H1 (cell line): ENCODE data around the gene TSPEAR.

Experiments
- CTCF ChIP-seq, 3 experiments: IDR thresholded peaks; 1 replicate in 2 of 3; 2 replicates in 1 of 3; pipeline versions ENCODE4 v1.5.1 to v1.6.1; 2011; ENCODE audit warnings: low read length in 3 of 3, mild to moderate bottlenecking in 3 of 3, inconsistent platforms in 2 of 3, low read depth in 1 of 3, moderate library complexity in 1 of 3; ENCODE audit not compliant: insufficient read depth in 1 of 3; ENCODE audit errors: control extremely low read depth in 1 of 3
- EP300 ChIP-seq, 2 experiments: IDR thresholded peaks; 1 replicate in 1 of 2; 2 replicates in 1 of 2; pipeline ENCODE4 v1.6.1; 2011 to 2012; ENCODE audit warnings: low read depth in 2 of 2, low read length in 2 of 2, mild to moderate bottlenecking in 2 of 2, borderline replicate concordance in 1 of 2, inconsistent platforms in 1 of 2, moderate library complexity in 1 of 2
- EZH2 ChIP-seq: fragments of 200-600 bp; sonication (generic); IDR thresholded peaks from 2 replicates; pipeline ENCODE4 v1.7.1; 2012; ENCODE audit warnings: low read depth, mild to moderate bottlenecking, moderate library complexity, low read length, inconsistent platforms; ENCODE audit not compliant: severe bottlenecking
- HDAC2 ChIP-seq, 2 experiments: fragments of 300-600 bp in 1 of 2; sonication (generic) in 1 of 2; IDR thresholded peaks; 2 replicates each; pipeline ENCODE4 v1.6.1; 2011 to 2012; ENCODE audit warnings: low read depth in 2 of 2, low read length in 2 of 2, mild to moderate bottlenecking in 2 of 2, moderate library complexity in 2 of 2, borderline replicate concordance in 1 of 2, inconsistent platforms in 1 of 2
- KDM5A ChIP-seq: fragments of 200-600 bp; IDR thresholded peaks from 2 replicates; pipeline ENCODE4 v1.7.1; 2012; ENCODE audit warnings: mild to moderate bottlenecking, low read length, inconsistent platforms, mixed read lengths
- NANOG ChIP-seq: IDR thresholded peaks from 2 replicates; pipeline ENCODE4 v1.6.1; 2011; ENCODE audit warnings: low read length, low read depth, mild to moderate bottlenecking, inconsistent platforms; ENCODE audit not compliant: insufficient read depth, poor library complexity, severe bottlenecking
- POLR2A ChIP-seq, 2 experiments: IDR thresholded peaks; 1 replicate in 1 of 2; 2 replicates in 1 of 2; pipeline ENCODE4 v1.6.1; 2011; ENCODE audit warnings: low read depth in 2 of 2, low read length in 2 of 2, mild to moderate bottlenecking in 2 of 2; ENCODE audit errors: control extremely low read depth in 1 of 2
- RAD21 ChIP-seq, 2 experiments: IDR thresholded peaks in 1 of 2; conservative IDR thresholded peaks in 1 of 2; 2 replicates each; pipeline ENCODE4 v1.6.1; 2011; ENCODE audit warnings: low read depth in 2 of 2, low read length in 2 of 2, improper control_type of control experiment in 1 of 2, inconsistent platforms in 1 of 2, mild to moderate bottlenecking in 1 of 2, moderate library complexity in 1 of 2
- SAP30 ChIP-seq: fragments of 300-600 bp; sonication (generic); IDR thresholded peaks from 2 replicates; pipeline ENCODE4 v1.7.1; 2012; ENCODE audit warnings: low read length, moderate library complexity, mild to moderate bottlenecking, inconsistent platforms; ENCODE audit not compliant: insufficient read depth, insufficient replicate concordance
- SIN3A ChIP-seq, 2 experiments: IDR thresholded peaks in 1 of 2; conservative IDR thresholded peaks in 1 of 2; 2 replicates each; pipeline ENCODE4 v1.6.1; 2011 to 2012; ENCODE audit warnings: low read length in 2 of 2, improper control_type of control experiment in 1 of 2, low read depth in 1 of 2, mild to moderate bottlenecking in 1 of 2
- SP2 ChIP-seq: IDR thresholded peaks from 2 replicates; pipeline ENCODE4 v1.6.1; 2012; ENCODE audit warnings: mild to moderate bottlenecking, low read length, inconsistent platforms
- TAF1 ChIP-seq: IDR thresholded peaks from 2 replicates; pipeline ENCODE4 v1.6.1; 2011; ENCODE audit warnings: mild to moderate bottlenecking, low read depth, low read length
- USF2 ChIP-seq: IDR thresholded peaks from 2 replicates; pipeline ENCODE4 v1.6.1; 2011; ENCODE audit warnings: low read length, improper control_type of control experiment

- TF ChIP-seq SIN3A (conservative IDR thresholded peaks at IDR 0.05 in 1 of 2, IDR thresholded peaks at IDR 0.05 in 1 of 2; ENCODE audit: low read depth in 1 of 2, low read length in 2 of 2) (no peak), RAD21 (IDR thresholded peaks at IDR 0.05 in 1 of 2, conservative IDR thresholded peaks at IDR 0.05 in 1 of 2; ENCODE audit: low read depth in 2 of 2, low read length in 2 of 2) (no peak), TAF1 (no peak), EP300 (IDR thresholded peaks at IDR 0.05; ENCODE audit: borderline replicate concordance in 1 of 2, low read depth in 2 of 2, low read length in 2 of 2) (no peak), CTCF (IDR thresholded peaks at IDR 0.05; ENCODE audit: control extremely low read depth in 1 of 3, insufficient read depth in 1 of 3, low read depth in 1 of 3, low read length in 3 of 3) (no peak), POLR2A (IDR thresholded peaks at IDR 0.05; ENCODE audit: control extremely low read depth in 1 of 2, low read depth in 2 of 2, low read length in 2 of 2) (no peak), NANOG (no peak), SAP30 (no peak), USF2 (no peak), EZH2 (no peak), HDAC2 (IDR thresholded peaks at IDR 0.05; ENCODE audit: borderline replicate concordance in 1 of 2, low read depth in 2 of 2, low read length in 2 of 2) (no peak), KDM5A (no peak), SP2 (no peak)
These were observed 215.5 kb downstream of the TSPEAR start for GRCh38 chr21:44495611-44496563.
